KOPT-K1 (cell line): Measurements from ENCODE around the gene CLOCK.

ENCODE experiments used
- H3K27ac ChIP-seq: fragments of 200-600 bp; sonication (generic); 2 replicates; pipeline ENCODE4 v1.5.1; 2016; ENCODE audit warnings: antibody characterized with exemption, mild to moderate bottlenecking, low read depth, low read length; ENCODE audit not compliant: poor library complexity, severe bottlenecking
- H3K36me3 ChIP-seq: fragments of 200-600 bp; sonication (generic); 2 replicates; pipeline ENCODE4 v1.5.1; 2017; ENCODE audit warnings: antibody characterized with exemption, mild to moderate bottlenecking, low read length, moderate library complexity; ENCODE audit not compliant: insufficient read depth
- H3K9me3 ChIP-seq: fragments of 200-600 bp; sonication (generic); 2 replicates; pipeline ENCODE4 v1.5.1; 2017; ENCODE audit warnings: antibody characterized with exemption, low read length, mild to moderate bottlenecking; ENCODE audit not compliant: insufficient read depth, poor library complexity, severe bottlenecking

The CLOCK gene

DNA sequence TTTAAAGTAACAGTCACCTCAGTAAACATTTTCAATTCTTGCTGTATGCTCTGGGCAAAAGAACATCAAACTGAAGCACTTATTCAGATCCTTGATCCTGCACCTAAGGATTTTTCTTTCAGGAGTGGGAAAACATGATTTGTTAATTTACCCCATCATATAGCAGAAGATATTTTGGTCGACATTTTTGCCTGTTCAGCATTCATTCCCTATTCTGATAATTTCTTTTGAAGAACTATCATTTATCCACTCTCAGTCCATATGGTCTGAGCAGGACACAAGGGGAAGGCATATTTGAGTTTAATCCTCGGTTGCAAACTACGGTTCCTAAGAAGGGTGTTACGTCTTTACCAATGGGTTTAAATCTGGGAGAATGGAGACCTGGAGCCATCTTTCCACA, 1.2 kb upstream of the CLOCK start:
- Histone ChIP-seq H3K36me3 (no peaks in the 10 kb centered on the region), H3K27ac (no peak overlapping the region), H3K9me3 (no peaks in the 10 kb centered on the region)

DNA sequence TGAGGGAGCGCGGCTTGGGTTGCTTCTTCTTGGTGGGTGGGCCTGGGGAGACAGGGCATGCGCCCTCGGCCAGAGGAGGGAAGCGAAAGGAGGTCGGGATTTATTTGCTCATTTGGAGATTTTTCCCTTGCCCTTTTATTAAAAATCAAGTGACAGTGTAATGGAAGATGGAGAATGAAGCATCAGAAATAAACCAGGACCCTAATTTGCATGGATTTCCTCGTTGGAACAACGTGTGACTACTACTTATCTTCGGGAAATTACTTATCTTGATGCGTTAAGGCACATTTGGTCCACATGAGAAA, 709 bp upstream of the CLOCK start:
- no peaks in the 10 kb centered on the region for H3K9me3 ChIP-seq
- H3K36me3 ChIP-seq = no peaks in the 10 kb centered on the region
- H3K27ac ChIP-seq = peak overlapping the region; percentile 76

DNA sequence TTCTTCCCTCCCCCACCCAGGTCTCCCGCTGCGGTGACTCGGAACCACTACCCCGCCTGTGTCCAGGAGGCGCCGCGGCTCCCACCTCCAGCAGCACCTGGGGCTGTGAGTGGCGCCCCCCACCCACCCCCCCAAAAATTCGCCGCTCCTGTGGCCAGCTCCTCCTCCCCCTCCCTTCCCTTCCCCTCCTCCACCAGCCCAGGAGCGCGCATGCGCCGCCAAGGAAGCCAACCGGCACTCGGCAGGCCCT, 278 bp downstream of the CLOCK start:
- no peaks in the 10 kb centered on the region for H3K36me3 ChIP-seq
- no peaks in the 10 kb centered on the region for H3K9me3 ChIP-seq
- peak overlapping the region; percentile 76 for H3K27ac ChIP-seq

DNA sequence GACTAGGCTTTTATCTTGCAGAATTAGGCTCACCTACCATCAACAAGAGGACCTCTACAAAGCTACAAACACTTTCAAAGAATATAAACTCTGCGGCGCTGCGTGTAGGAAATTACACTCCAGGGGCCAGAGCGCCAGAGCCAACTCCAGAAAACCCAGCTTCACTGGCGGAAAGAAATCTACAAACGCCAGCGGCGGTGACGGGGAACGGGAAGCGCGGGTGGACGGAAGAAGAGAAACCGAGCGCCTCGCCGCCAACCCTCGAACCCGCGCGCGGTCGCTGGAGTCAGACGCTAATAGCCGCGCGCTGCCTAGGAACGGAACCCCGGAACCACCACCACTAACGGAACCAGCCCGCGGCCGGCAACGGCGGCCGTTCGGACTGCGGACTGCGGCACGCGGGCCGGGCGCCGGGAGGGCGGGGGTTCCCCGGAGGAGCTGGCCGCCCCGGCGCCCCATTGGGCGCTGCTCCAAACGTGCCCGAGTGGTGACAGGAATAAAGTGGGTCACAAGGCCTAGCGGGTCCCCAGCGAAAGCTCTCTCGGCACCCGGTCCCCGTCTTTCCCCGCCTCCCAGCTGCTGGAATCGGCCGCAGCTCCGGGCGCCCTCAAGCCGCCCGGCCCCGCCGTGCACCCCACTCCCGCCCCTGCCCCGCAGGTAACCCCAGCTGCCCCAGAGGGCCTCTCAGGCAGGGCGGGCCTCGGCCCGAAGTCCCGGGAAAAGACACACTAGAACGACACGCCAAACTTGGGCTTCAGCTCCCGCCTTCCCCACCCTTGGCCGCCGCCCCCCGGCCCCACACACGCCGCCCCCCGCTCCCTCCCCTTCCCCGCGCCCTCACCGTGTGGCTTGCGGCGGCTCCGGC, 836 bp downstream of the CLOCK start:
- peak overlapping the region; percentile 76 for H3K27ac ChIP-seq
- H3K9me3 ChIP-seq = no peaks in the 10 kb centered on the region
- no peaks in the 10 kb centered on the region for H3K36me3 ChIP-seq

DNA sequence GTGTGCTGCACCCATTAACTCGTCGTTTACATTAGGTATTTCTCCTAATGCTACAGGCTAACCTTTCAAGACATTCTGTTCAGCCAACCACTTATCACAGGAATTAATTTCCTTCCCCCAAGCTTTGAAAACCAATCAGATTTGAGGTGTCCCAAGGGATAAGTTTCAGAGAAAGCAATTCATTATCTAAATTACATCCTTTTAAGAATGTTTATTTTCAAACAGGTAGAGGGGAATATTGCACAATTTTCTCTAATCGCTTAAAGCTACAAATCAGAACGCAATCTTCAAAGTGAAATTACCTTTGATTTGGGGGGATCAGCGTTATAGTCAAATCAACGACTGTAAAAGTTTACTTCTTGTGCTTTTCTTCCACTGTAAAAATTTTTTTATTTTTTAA, 1.6 kb downstream of the CLOCK start:
- Histone ChIP-seq H3K36me3 (no peaks in the 10 kb centered on the region), H3K27ac (no peak overlapping the region), H3K9me3 (no peaks in the 10 kb centered on the region)

DNA sequence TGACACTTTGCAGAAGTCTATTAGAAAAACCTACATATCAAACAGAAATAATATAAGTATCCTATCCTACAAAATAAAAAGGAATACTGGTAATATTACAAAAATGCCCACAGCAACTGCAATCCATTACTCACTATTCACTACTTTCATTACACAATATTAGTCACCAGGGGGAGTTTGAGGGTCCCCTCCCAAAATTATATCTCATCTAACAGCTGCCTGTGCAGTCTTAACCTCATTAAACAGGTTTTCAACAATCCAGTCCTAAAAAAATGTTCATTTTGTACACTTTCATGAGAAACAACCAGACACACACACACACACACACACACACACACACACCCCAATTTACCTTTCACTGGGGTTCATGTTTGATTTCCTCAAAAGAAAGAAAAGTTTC, 2.9 kb downstream of the CLOCK start:
- Histone ChIP-seq H3K36me3 (no peaks in the 10 kb centered on the region), H3K27ac (no peak overlapping the region), H3K9me3 (no peaks in the 10 kb centered on the region)

DNA sequence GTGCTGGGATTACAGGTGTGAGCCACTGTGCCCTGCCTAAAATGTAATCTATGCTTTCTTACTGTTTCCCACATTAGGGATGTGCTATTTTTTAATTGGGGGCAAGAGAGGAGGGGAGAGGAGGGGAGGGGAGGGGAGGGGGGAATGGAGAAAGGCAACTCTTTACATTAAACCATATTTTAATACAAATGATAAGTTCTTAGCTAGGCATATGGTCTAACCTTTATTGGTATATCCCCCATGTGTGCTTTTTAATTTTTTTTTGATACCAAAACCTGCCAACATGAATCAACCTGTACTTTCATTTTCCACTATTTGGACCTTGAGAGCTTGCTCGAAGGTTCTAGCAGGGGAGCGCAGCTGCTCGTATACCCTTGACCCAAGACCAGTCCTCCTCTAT, 6.4 kb downstream of the CLOCK start:
- peaks cover 6% of the 10 kb centered on the region for H3K9me3 ChIP-seq
- H3K27ac ChIP-seq = no peak overlapping the region
- no peaks in the 10 kb centered on the region for H3K36me3 ChIP-seq

DNA sequence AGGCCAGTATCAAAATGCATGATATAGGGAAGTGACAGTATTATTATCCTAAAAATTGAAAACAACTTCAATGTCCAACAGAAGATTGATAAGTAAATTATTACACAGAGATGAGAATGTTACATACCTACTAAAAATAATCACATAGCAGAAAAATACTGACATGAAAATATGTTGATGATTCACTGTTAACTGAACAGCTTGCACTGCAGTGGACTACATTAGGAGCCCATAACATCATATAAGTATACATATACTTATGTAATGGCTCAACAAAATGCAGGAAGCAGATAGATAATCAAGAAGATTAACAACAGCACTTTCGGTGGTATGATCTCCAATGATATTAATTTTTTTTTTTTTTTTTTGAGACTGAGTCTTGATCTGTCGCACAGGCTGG, 7.1 kb downstream of the CLOCK start:
- H3K27ac ChIP-seq = no peak overlapping the region
- no peaks in the 10 kb centered on the region for H3K36me3 ChIP-seq
- H3K9me3 ChIP-seq = peaks cover 6% of the 10 kb centered on the region

DNA sequence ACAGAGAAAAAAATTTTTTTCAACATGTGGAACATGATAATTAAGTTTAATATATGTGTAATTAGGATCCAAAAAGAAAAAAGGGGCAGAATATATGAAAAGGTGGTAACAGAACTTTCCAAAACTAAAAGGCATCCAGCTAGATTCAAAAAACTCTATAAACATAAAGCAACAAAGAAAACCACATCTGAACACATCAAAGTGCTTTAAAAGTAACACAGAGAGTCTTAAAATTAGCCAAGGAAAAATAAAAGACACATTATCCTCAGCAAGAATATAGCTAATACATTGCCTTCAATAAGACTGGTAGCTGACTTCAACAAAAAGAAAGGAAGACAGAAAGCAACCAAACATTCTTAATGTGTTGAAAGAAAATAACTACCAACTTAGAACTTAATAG, 8.2 kb downstream of the CLOCK start:
- Histone ChIP-seq H3K36me3 (no peaks in the 10 kb centered on the region), H3K27ac (no peak overlapping the region), H3K9me3 (peaks cover 16% of the 10 kb centered on the region)

DNA sequence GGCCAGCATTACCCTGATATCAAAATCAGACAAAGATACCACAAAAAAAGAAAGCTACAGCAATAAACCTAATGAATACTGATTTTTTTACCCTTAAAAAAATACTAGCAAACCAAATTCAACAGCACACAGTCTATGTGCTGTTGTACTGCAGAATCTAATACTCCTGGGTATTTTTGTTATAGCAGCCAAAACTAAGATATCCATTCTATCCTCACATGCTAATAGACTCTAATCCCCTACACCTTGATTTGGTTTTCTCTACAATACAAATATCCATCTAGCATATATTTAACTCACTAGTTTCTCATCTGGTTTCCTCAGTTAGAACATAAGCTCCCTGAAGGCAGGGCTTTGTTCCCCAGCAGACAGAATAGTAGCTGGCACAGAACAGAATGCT, 12.4 kb downstream of the CLOCK start:
- Histone ChIP-seq H3K27ac (no peak overlapping the region), H3K9me3 (peaks cover 48% of the 10 kb centered on the region), H3K36me3 (no peaks in the 10 kb centered on the region)

DNA sequence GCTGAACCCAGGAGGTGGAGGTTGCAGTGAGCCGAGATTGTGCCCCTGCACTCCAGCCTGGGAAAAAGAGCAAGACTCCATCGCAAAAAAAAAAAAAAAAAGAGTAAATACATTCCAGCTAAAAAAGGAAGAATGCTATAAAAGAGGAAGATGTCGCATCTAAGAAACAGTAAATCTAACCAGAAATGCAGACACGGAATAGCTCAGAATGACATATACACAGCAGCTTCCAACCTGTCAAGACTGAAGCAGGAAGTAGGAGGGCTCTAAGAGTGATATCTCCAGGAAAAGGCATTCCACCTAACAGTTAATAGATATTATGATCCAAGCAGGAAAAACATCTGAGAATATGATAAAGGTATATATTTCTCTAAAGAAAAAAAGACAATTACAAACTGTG, 16.0 kb downstream of the CLOCK start:
- Histone ChIP-seq H3K27ac (no peak overlapping the region), H3K9me3 (peaks cover 43% of the 10 kb centered on the region), H3K36me3 (no peaks in the 10 kb centered on the region)

DNA sequence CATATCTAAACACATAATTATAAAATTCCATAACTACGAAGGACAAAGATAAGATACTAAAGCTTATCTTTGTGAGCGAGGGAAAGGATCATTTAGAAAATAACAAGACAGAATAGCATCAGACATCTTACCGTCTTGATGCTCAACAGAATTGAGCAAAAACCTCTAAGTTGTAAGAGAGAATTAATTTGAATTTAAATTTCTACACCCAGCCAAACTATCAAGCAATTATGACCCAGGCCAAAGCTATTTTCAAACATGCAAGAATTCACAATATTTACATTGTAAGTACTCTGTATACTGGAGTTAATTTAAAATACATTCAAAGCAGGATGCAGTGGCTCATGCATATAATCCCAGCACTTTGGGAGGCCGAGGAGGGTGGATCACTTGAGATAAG, 16.5 kb downstream of the CLOCK start:
- H3K27ac ChIP-seq = no peak overlapping the region
- H3K9me3 ChIP-seq = peaks cover 43% of the 10 kb centered on the region
- no peaks in the 10 kb centered on the region for H3K36me3 ChIP-seq

DNA sequence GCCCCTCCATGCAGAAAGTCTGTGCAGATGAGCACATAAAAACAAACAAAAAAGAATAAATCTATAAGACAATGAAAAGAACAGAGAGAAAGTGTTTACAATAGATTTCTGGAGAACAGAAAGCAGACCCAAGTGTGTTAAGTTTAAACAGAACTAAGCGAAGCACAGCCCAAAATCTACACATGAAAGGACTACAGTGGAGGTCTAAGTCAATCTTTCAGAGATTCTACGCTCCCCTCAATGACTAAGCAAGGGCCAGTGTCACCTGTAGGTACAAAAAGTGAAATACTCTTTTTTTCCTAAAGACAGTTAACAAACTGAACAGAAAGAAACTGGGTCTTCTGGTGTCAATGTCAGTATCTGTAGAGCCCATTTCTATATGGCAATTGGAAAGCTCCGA, 18.2 kb downstream of the CLOCK start:
- Histone ChIP-seq H3K36me3 (no peaks in the 10 kb centered on the region), H3K9me3 (peaks cover 32% of the 10 kb centered on the region), H3K27ac (no peak overlapping the region)

DNA sequence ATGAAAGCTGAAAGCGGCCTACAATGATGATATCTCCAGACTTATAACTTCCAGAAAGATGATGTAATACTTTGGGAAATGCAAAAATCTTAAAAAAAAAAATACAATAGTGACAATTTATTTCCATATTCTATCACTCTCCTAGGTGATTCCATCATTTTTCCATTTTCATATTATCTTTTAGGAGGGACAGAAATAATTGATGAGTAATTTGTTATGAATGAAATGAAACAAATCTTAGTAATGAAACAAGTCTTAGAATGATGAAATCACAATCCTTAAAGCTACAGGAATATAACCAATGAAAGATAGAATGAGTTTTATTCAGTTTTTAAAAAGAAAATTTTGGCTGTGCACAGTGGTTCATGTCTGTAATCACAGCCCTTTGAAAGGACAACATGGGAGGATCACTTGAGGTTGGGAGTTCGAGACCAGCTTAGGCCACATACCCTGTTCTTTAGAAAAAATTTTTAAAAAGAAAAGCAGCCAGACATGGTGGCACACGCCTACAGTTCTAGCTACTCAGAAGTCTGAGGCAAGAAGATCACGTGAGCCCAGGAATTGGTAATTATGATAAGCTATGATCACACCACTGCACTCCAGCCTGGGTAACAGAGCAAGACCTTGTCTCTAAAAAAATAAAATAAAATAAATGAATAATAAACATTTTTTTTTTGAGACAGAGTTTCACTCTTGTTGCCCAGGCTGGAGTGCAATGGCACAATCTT, 21.7 kb downstream of the CLOCK start:
- no peak overlapping the region for H3K27ac ChIP-seq
- no peaks in the 10 kb centered on the region for H3K36me3 ChIP-seq
- peaks cover 6% of the 10 kb centered on the region for H3K9me3 ChIP-seq

DNA sequence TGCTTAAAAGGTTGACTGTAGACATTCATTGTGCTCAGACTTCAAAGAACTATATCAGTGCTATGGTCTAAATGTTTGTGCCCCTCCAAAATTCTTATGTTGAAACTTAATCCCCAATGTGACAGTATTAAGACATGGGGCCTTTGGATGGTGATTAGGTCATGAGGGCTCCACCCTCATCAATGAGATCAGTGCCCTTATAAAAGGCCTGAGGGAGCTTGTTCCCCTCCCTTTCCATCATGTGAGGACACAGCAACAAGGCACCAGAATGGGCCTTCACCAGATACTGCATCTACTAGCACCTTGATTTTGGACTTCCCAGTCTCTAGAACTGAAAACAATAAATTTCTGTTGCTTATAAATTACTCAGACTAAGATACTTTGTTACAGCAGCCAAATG, 28.3 kb downstream of the CLOCK start:
- no peaks in the 10 kb centered on the region for H3K36me3 ChIP-seq
- H3K27ac ChIP-seq = no peak overlapping the region
- H3K9me3 ChIP-seq = peaks cover 19% of the 10 kb centered on the region

DNA sequence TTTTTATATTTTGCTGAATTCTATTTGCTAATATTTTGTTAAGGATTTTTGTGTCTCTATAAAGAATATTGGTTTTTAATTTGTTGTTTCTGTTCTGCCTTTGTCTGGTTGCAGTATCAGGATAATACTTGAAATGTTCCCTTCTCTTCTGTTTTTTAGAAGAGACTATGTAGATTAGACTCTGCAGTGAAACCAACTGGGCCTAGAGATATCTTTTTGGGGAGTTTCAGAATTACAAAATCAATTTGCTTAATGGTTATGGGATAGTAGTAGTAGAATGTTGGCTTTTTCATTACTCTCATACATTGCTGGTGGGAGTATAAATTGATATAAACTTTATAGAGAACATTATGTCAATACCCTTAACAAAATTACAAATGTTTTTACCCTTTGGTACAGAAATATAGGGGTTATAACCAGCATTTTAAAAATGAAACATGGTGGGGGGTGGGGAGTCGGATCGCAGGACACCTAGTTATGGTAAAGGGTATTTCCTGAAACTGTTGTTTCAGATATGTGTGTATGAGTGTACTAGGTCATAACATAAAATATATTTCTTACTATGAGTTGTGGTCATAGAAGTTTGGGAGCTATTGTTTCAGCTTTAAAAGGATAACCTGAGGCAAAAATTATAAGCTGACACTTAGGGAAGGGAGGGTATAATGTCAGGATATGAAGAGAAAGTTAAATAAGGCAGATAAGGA, 29.0 kb downstream of the CLOCK start:
- Histone ChIP-seq H3K27ac (no peak overlapping the region), H3K9me3 (peaks cover 19% of the 10 kb centered on the region), H3K36me3 (no peaks in the 10 kb centered on the region)
